WERI-Rb-1 (cell line): ENCODE data around the gene ZNF740.
A peak's percentile ranks its signal among the peaks of the same experiment; 100 is the strongest.

Source experiments
- DNase-seq: peaks from one replicate; pipeline ENCODE4 v3.0.0-alpha.2; 2020
- H3K27ac ChIP-seq: fragments of 250-450 bp; sonication (Bioruptor Pico); 2 replicates; pipeline ENCODE4 v1.5.1; 2020; ENCODE audit warnings: mild to moderate bottlenecking, moderate library complexity
- H3K27me3 ChIP-seq: fragments of 250-450 bp; sonication (Bioruptor Pico); 2 replicates; pipeline ENCODE4 v1.5.1; 2021; ENCODE audit warnings: mild to moderate bottlenecking, low read depth, moderate library complexity; ENCODE audit not compliant: insufficient read depth, severe bottlenecking
- H3K36me3 ChIP-seq: fragments of 250-450 bp; sonication (Bioruptor Pico); 2 replicates; pipeline ENCODE4 v1.5.1; 2020; ENCODE audit warnings: mild to moderate bottlenecking, moderate library complexity
- H3K4me3 ChIP-seq: 2 replicates; pipeline ENCODE4 v1.5.1; 2011; ENCODE audit warnings: low read depth, mild to moderate bottlenecking, control low read depth, low read length
- H3K9me3 ChIP-seq: fragments of 250-450 bp; sonication (Bioruptor Pico); 2 replicates; pipeline ENCODE4 v1.5.1; 2021; ENCODE audit warnings: mild to moderate bottlenecking, moderate library complexity; ENCODE audit not compliant: severe bottlenecking
- TF ChIP-seq, protein P1 (sequence below): IDR thresholded peaks from 2 replicates; pipeline ENCODE4 v1.5.1; 2011; ENCODE audit warnings: low read depth, mild to moderate bottlenecking, control low read depth, inconsistent platforms, low read length

Gene ZNF740, protein sequence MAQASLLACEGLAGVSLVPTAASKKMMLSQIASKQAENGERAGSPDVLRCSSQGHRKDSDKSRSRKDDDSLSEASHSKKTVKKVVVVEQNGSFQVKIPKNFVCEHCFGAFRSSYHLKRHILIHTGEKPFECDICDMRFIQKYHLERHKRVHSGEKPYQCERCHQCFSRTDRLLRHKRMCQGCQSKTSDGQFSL

DNA sequence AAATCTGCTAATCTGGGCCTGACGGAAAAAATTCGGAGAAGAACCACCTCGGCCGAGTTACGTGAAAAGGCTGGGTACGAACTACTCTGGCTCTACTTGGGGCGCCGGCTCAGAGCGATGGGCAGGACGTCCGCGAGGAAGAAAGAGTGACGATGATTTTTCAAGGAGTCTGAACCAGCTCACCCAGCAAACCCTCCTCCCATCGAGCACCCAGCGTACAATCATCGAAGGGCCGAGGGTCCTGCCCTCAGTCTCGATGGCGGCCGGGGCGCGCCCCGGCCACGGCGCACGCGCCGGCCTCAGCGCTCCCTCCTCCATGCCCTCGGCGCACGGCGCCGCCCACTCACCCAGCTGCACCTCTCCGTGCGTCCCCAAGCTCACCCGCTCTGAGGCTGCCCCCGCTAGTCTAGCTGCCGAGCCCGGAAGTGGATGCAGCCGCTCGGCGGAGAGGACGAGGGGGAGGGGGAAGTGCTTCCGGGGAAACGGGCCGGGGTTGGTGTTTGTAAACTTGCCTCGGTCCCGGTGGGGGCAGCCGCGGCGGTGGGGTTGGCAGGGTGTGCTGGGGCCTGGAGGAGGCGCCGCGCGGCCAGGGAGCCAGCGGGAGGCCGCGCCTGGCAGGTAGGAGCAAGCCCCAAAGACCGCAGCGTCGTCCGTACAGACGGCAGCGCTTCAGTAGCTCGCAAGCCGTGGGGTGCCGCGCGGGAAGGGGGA lies at the start of gene ZNF740, which contains the start of gene CSAD:
Gene ZNF740 (plus strand): TSS at position 503 of the 711 bp plus-strand sequence. CDS start 1,262 bp downstream, outside the sequence.
Gene CSAD (minus strand): TSS at position 706 of the 711 bp plus-strand sequence. CDS start 7,455 bp downstream, outside the sequence.
- DNase-seq: peak; percentile 99
- H3K36me3 ChIP-seq: peaks cover 38% of the 10 kb centered on the region
- H3K9me3 ChIP-seq: no peaks in the 10 kb centered on the region
- H3K4me3 ChIP-seq: peak within 1 kb of the TSS; percentile 78
- H3K27me3 ChIP-seq: no peaks in the 10 kb centered on the region
- peak within 1 kb of the TSS; percentile 99 for H3K27ac ChIP-seq
- TF ChIP-seq, protein P1, sequence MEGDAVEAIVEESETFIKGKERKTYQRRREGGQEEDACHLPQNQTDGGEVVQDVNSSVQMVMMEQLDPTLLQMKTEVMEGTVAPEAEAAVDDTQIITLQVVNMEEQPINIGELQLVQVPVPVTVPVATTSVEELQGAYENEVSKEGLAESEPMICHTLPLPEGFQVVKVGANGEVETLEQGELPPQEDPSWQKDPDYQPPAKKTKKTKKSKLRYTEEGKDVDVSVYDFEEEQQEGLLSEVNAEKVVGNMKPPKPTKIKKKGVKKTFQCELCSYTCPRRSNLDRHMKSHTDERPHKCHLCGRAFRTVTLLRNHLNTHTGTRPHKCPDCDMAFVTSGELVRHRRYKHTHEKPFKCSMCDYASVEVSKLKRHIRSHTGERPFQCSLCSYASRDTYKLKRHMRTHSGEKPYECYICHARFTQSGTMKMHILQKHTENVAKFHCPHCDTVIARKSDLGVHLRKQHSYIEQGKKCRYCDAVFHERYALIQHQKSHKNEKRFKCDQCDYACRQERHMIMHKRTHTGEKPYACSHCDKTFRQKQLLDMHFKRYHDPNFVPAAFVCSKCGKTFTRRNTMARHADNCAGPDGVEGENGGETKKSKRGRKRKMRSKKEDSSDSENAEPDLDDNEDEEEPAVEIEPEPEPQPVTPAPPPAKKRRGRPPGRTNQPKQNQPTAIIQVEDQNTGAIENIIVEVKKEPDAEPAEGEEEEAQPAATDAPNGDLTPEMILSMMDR: no peak

DNA sequence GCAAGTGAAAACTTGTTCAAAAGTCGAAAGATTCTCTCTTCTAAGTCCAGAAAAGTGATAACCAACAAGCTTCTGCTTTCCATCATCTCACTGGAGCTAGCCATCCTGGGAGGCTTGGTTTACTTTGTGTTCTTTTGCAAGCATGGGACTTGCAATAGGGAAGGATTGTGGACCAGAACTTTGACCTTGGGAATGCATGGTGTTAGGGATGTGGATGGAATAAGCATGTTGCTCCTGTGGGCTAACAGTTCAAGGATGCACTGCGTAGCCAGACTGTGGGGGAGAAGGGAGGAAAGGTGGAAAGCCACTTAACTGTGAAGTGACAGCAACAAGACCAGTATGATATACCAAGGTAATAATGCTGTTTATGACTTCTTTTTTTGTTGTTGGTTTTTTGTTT lies 48.7 kb upstream of the ZNF740 start:
- peaks cover under 1% of the 10 kb centered on the region for H3K9me3 ChIP-seq
- no peak overlapping the region for H3K4me3 ChIP-seq
- no peak overlapping the region for H3K27ac ChIP-seq
- TF ChIP-seq, protein P1: no peak
- H3K36me3 ChIP-seq: no peaks in the 10 kb centered on the region
- DNase-seq: no peak
- no peaks in the 10 kb centered on the region for H3K27me3 ChIP-seq

DNA sequence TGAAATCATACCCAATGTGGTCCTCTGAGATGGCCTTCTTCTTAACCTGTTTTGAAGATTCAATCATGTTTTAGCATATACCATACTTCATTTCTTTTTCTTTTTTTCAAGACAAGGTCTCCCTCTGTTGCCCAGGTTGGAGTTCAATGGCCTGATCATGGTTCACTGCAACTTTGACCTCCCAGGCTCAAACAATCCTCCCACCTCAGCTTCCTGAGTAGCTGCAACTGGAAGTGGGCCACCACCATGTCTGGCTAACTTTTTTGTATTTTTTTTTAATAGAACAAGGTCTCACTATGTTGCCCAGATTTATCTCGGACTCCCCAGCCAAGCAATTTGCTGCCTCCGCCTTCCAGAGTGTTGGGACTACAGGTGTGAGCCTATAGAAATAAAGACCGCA lies 46.8 kb upstream of the ZNF740 start:
- TF ChIP-seq, protein P1: no peak
- DNase-seq: no peak

DNA sequence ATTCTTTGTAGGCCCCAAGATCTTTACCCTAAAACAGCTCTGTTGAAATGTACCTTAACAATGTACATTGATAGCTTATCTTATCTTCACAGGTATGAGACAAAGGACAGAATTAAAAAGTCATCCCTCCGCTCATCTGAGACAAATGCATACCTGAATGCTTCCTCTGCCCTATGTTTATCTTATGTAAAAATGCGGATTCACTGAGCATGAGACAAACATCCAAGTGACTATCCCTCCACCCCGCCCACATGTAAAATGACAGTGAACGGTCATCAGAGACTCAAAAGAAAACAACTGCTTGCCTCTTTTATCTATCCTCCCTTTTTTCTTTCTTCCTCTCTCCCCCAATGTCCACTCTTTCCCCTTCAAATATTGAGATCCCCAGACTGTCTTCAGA lies 37.2 kb upstream of the ZNF740 start:
- Histone ChIP-seq H3K9me3 (peaks cover 9% of the 10 kb centered on the region), H3K36me3 (no peaks in the 10 kb centered on the region), H3K4me3 (no peak overlapping the region), H3K27me3 (no peaks in the 10 kb centered on the region), H3K27ac (no peak overlapping the region)
- TF ChIP-seq, protein P1: no peak
- DNase-seq: no peak

More for the DNA sequence above, 46.8 kb upstream of the ZNF740 start:
- Histone ChIP-seq H3K27ac (no peak overlapping the region), H3K27me3 (no peaks in the 10 kb centered on the region), H3K9me3 (peaks cover 6% of the 10 kb centered on the region), H3K36me3 (no peaks in the 10 kb centered on the region), H3K4me3 (no peak overlapping the region)

DNA sequence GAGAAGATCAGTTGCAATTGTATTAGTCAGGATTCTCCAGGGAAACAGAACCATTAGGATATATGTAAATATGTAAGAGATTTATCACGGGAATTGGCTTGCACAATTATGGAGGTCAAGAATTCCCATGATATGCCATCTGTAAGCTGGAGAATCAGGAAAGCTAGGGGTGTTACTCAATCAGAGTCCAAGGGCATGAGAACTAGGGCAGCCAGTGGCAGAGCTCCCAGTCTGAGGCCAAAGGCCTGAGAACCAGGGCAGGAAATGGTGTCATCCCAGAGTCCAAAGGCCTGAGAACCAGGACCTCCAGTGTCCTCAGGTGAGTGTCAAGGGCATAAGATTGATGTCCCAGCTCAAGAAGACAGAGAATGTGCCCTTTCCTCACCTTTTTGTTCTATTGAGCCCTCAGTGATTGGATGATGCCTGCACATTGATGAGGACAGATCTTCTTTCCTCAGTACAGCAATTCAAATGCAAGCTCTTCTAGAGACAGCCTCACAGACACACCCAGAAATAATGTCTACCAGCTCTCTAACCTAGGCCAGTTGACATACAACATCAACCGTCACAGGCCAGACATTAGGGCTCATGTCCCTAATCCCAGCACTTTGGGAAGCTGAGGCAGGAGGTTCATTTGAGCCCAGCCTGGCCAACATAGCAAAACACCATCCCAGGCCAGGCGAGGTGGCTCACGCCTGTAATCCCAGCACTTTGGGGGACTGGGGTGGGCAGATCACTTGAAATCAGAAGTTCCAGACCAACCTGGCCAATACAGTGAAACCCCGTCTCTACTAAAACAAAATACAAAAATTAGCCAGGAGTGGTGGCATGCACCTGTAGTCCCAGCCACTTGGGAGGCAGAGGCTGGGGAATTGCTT lies 34.9 kb upstream of the ZNF740 start:
- no peak overlapping the region for H3K27ac ChIP-seq
- H3K4me3 ChIP-seq: no peak overlapping the region
- H3K36me3 ChIP-seq: no peaks in the 10 kb centered on the region
- no peak for DNase-seq
- TF ChIP-seq, protein P1: no peak
- no peaks in the 10 kb centered on the region for H3K27me3 ChIP-seq
- H3K9me3 ChIP-seq: no peaks in the 10 kb centered on the region
